ENCODE measurements around the gene ITIH1.

DNA sequence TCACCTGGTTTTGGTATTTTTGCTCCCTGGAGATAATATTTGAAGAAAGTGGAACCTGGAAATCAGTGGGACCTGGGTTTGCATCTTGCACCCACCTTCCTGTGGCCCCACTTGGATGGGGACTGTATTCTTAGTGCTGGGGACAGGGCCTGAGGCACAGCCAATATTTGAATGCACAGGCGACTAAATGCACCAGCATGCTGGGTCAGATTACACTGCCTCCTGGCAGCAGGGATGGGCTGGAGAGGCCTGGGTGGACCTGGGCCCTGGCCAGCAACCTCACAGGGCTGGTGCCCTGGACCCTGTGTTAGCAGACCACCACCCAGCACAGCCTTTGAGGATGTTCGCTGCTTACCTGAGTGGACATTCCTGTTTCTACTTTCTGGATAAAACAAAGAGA, 42.5 kb downstream of the ITIH1 start:
- TF ChIP-seq POLR2A (IDR thresholded peaks at IDR 0.05): no peak
- TF ChIP-seq, protein P1, sequence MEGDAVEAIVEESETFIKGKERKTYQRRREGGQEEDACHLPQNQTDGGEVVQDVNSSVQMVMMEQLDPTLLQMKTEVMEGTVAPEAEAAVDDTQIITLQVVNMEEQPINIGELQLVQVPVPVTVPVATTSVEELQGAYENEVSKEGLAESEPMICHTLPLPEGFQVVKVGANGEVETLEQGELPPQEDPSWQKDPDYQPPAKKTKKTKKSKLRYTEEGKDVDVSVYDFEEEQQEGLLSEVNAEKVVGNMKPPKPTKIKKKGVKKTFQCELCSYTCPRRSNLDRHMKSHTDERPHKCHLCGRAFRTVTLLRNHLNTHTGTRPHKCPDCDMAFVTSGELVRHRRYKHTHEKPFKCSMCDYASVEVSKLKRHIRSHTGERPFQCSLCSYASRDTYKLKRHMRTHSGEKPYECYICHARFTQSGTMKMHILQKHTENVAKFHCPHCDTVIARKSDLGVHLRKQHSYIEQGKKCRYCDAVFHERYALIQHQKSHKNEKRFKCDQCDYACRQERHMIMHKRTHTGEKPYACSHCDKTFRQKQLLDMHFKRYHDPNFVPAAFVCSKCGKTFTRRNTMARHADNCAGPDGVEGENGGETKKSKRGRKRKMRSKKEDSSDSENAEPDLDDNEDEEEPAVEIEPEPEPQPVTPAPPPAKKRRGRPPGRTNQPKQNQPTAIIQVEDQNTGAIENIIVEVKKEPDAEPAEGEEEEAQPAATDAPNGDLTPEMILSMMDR (IDR thresholded peaks at IDR 0.05): no peak
